Fibroblast of lung (primary cell): ENCODE results near the gene ZC3H10.

ENCODE experiments used
- CTCF ChIP-seq, 2 donors: IDR thresholded peaks in 1 of 2; conservative IDR thresholded peaks in 1 of 2; 1 replicate in 1 of 2; 2 replicates in 1 of 2; pipeline ENCODE4 v1.5.1; 2011 to 2012; ENCODE audit warnings: low read length in 2 of 2, control low read depth in 1 of 2, inconsistent platforms in 1 of 2, low read depth in 1 of 2, mild to moderate bottlenecking in 1 of 2
- EZH2 ChIP-seq: IDR thresholded peaks from 2 replicates; pipeline ENCODE4 v1.5.1; 2012; ENCODE audit warnings: low read length, control low read depth, mild to moderate bottlenecking; ENCODE audit errors: missing control alignments

- TF ChIP-seq CTCF (conservative IDR thresholded peaks at IDR 0.05 in 1 of 2, IDR thresholded peaks at IDR 0.05 in 1 of 2; ENCODE audit: low read depth in 1 of 2, low read length in 2 of 2) (no peak), EZH2 (no peak)
Measured at GRCh38 chr12:56086608-56087007, 31.5 kb upstream of the ZC3H10 start.
